ENCODE results near the gene CHN2.

CHN2 gene

DNA sequence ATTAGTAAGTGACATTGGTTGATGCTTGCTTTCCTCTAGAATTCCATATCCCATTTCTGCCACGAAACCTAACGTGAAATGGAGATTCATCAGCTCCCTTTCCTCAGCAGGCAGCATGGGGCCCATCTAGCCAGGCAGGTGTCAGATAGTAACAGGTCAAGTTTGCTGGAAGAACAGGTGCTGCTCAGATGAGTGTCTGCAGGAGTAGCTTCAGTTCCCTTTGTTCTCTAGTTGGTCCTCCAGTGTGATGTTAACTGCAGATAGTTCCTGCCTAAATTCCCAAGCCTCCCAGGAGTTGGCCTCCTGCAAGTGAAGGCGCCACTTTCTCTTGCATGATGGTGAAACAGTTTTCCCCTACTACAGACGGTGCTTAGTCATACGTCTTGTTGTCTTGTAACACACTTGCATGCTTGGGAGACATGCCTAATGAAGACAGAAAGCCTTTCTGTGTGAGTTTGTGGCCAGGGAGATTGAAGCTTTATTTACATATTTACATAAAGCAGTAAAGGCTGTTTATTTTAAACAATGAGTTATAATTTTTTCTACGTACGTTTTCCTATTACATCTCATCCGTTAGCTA lies 175.4 kb downstream of the CHN2 start:
- H3K4me1 ChIP-seq (ENCODE audit: control insufficient read depth in 1 of 2, insufficient read depth in 2 of 2, low read length in 2 of 2), result peaks cover 13 to 29% of the 10 kb centered on the region in 2 donors
- peak overlapping the region; percentile 15 for H3K27ac ChIP-seq (ENCODE audit: low read depth, low read length)
- no peaks in the 10 kb centered on the region for H3K36me3 ChIP-seq (ENCODE audit: control insufficient read depth in 1 of 2, insufficient read depth in 2 of 2, low read length in 2 of 2)
- no peak overlapping the region for H3K4me3 ChIP-seq (ENCODE audit: low read depth in 1 of 2, low read length in 2 of 2)
- no peak overlapping the region for H3K9ac ChIP-seq (ENCODE audit: low read depth in 1 of 2, low read length in 2 of 2)
- no peaks in the 10 kb centered on the region for H3K27me3 ChIP-seq (ENCODE audit: control insufficient read depth in 1 of 2, insufficient read depth in 2 of 2, low read length in 2 of 2)
- no peaks in the 10 kb centered on the region for H3K9me3 ChIP-seq (ENCODE audit: control insufficient read depth in 1 of 2, low read length in 2 of 2)

- Histone ChIP-seq H3K4me1 (ENCODE audit: control insufficient read depth in 1 of 2, insufficient read depth in 2 of 2, low read length in 2 of 2) (peaks cover 13 to 29% of the 10 kb centered on the region in 2 donors), H3K9ac (ENCODE audit: low read depth in 1 of 2, low read length in 2 of 2) (peak overlapping the region in 1 of 2 donors; percentile 24), H3K27me3 (ENCODE audit: control insufficient read depth in 1 of 2, insufficient read depth in 2 of 2, low read length in 2 of 2) (no peaks in the 10 kb centered on the region), H3K27ac (ENCODE audit: low read depth, low read length) (peak overlapping the region; percentile 15), H3K36me3 (ENCODE audit: control insufficient read depth in 1 of 2, insufficient read depth in 2 of 2, low read length in 2 of 2) (no peaks in the 10 kb centered on the region), H3K9me3 (ENCODE audit: control insufficient read depth in 1 of 2, low read length in 2 of 2) (no peaks in the 10 kb centered on the region), H3K4me3 (ENCODE audit: low read depth in 1 of 2, low read length in 2 of 2) (no peak overlapping the region)
Measured at GRCh38 chr7:29370531-29371314, 176.1 kb downstream of the CHN2 start.

DNA sequence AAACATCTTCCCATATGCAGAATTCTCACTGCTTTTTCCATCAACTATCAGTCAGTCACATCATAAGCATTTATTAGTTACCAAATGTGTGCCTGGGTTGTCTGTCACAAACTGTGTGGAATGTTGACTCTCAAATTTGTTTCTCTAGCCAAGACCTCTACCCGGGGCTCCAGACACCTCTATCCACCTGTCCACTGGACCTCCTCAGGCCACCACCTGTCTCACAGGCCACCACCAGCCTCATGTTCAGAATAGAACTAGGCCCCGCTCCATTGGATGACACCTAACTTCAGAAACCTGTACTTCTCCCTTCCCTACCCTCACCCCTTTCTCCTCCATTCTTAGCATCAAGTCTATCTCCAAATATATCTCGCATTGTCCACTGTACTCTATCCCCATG lies 176.9 kb downstream of the CHN2 start:
- Histone ChIP-seq H3K4me1 (ENCODE audit: control insufficient read depth in 1 of 2, insufficient read depth in 2 of 2, low read length in 2 of 2) (peaks cover 14 to 32% of the 10 kb centered on the region in 2 donors), H3K27me3 (ENCODE audit: control insufficient read depth in 1 of 2, insufficient read depth in 2 of 2, low read length in 2 of 2) (no peaks in the 10 kb centered on the region), H3K27ac (ENCODE audit: low read depth, low read length) (no peak overlapping the region), H3K4me3 (ENCODE audit: low read depth in 1 of 2, low read length in 2 of 2) (no peak overlapping the region), H3K9ac (ENCODE audit: low read depth in 1 of 2, low read length in 2 of 2) (peak overlapping the region in 1 of 2 donors; percentile 24), H3K36me3 (ENCODE audit: control insufficient read depth in 1 of 2, insufficient read depth in 2 of 2, low read length in 2 of 2) (no peaks in the 10 kb centered on the region), H3K9me3 (ENCODE audit: control insufficient read depth in 1 of 2, low read length in 2 of 2) (no peaks in the 10 kb centered on the region)

DNA sequence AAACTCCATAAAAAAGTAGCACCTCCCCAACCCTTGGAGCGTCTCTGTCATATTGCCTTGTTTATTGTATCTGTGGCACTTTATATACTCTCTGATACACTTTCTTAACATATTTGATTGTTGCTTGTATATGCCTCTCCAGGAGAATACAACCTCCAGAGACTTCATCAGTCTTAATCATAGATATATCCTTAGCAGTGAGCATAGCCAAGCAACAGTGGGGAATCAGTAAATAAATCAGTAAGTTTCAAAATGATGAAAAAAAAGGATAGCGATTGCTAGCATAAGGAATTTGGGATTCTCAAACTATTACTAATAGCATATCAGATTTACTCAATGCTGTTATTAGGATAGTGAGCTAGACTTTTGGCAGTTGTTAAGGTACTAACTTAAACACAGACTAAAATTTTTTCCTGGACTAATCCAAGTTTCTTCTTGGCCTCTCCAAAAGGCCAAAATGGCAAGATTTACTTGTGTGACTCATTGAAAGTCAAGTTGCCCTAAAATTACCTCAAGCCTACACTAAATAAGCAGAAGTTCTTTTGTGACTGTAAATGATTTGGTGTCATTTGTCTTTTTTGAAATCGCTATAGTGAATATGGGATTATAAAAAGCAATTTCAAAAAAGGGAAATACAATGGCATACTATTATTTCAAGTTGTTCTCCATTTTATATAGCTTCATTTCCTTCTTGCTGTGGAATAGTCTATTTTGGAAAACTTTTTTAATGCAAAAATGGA lies 177.9 kb downstream of the CHN2 start:
- no peak overlapping the region for H3K27ac ChIP-seq (ENCODE audit: low read depth, low read length)
- H3K4me1 ChIP-seq (ENCODE audit: control insufficient read depth in 1 of 2, insufficient read depth in 2 of 2, low read length in 2 of 2), result peaks cover 21 to 37% of the 10 kb centered on the region in 2 donors

GRCh38 chr7:29375641-29376562 lies 181.3 kb downstream of the CHN2 start:
- H3K36me3 ChIP-seq (ENCODE audit: control insufficient read depth in 1 of 2, insufficient read depth in 2 of 2, low read length in 2 of 2), result no peaks in the 10 kb centered on the region
- H3K4me3 ChIP-seq (ENCODE audit: low read depth in 1 of 2, low read length in 2 of 2), result peak overlapping the region; percentile 32 to 36
- peaks cover 21 to 30% of the 10 kb centered on the region in 2 donors for H3K4me1 ChIP-seq (ENCODE audit: control insufficient read depth in 1 of 2, insufficient read depth in 2 of 2, low read length in 2 of 2)
- H3K27ac ChIP-seq (ENCODE audit: low read depth, low read length), result peak overlapping the region; percentile 60
- H3K9me3 ChIP-seq (ENCODE audit: control insufficient read depth in 1 of 2, low read length in 2 of 2), result no peaks in the 10 kb centered on the region
- no peaks in the 10 kb centered on the region for H3K27me3 ChIP-seq (ENCODE audit: control insufficient read depth in 1 of 2, insufficient read depth in 2 of 2, low read length in 2 of 2)
- H3K9ac ChIP-seq (ENCODE audit: low read depth in 1 of 2, low read length in 2 of 2), result peak overlapping the region in 1 of 2 donors; percentile 12

More for the DNA sequence above, 177.9 kb downstream of the CHN2 start:
- no peak overlapping the region for H3K4me3 ChIP-seq (ENCODE audit: low read depth in 1 of 2, low read length in 2 of 2)
- no peak overlapping the region for H3K9ac ChIP-seq (ENCODE audit: low read depth in 1 of 2, low read length in 2 of 2)
- no peaks in the 10 kb centered on the region for H3K27me3 ChIP-seq (ENCODE audit: control insufficient read depth in 1 of 2, insufficient read depth in 2 of 2, low read length in 2 of 2)
- H3K36me3 ChIP-seq (ENCODE audit: control insufficient read depth in 1 of 2, insufficient read depth in 2 of 2, low read length in 2 of 2), result no peaks in the 10 kb centered on the region
- H3K9me3 ChIP-seq (ENCODE audit: control insufficient read depth in 1 of 2, low read length in 2 of 2), result no peaks in the 10 kb centered on the region

GRCh38 chr7:29377718-29378117 lies 183.1 kb downstream of the CHN2 start:
- no peaks in the 10 kb centered on the region for H3K9me3 ChIP-seq (ENCODE audit: control insufficient read depth in 1 of 2, low read length in 2 of 2)
- H3K9ac ChIP-seq (ENCODE audit: low read depth in 1 of 2, low read length in 2 of 2), result no peak overlapping the region
- H3K4me3 ChIP-seq (ENCODE audit: low read depth in 1 of 2, low read length in 2 of 2), result no peak overlapping the region
- H3K27me3 ChIP-seq (ENCODE audit: control insufficient read depth in 1 of 2, insufficient read depth in 2 of 2, low read length in 2 of 2), result no peaks in the 10 kb centered on the region
- no peaks in the 10 kb centered on the region for H3K36me3 ChIP-seq (ENCODE audit: control insufficient read depth in 1 of 2, insufficient read depth in 2 of 2, low read length in 2 of 2)
- no peak overlapping the region for H3K27ac ChIP-seq (ENCODE audit: low read depth, low read length)
- H3K4me1 ChIP-seq (ENCODE audit: control insufficient read depth in 1 of 2, insufficient read depth in 2 of 2, low read length in 2 of 2), result peaks cover 14% of the 10 kb centered on the region in 2 donors

GRCh38 chr7:29379551-29379950 lies 185.0 kb downstream of the CHN2 start:
- Histone ChIP-seq H3K36me3 (ENCODE audit: control insufficient read depth in 1 of 2, insufficient read depth in 2 of 2, low read length in 2 of 2) (no peaks in the 10 kb centered on the region), H3K27ac (ENCODE audit: low read depth, low read length) (no peak overlapping the region), H3K9me3 (ENCODE audit: control insufficient read depth in 1 of 2, low read length in 2 of 2) (no peaks in the 10 kb centered on the region), H3K4me1 (ENCODE audit: control insufficient read depth in 1 of 2, insufficient read depth in 2 of 2, low read length in 2 of 2) (peaks cover 14% of the 10 kb centered on the region in 2 donors), H3K9ac (ENCODE audit: low read depth in 1 of 2, low read length in 2 of 2) (no peak overlapping the region), H3K4me3 (ENCODE audit: low read depth in 1 of 2, low read length in 2 of 2) (no peak overlapping the region), H3K27me3 (ENCODE audit: control insufficient read depth in 1 of 2, insufficient read depth in 2 of 2, low read length in 2 of 2) (no peaks in the 10 kb centered on the region)

- peaks cover 11 to 13% of the 10 kb centered on the region in 2 donors for H3K4me1 ChIP-seq (ENCODE audit: control insufficient read depth in 1 of 2, insufficient read depth in 2 of 2, low read length in 2 of 2)
- H3K27me3 ChIP-seq (ENCODE audit: control insufficient read depth in 1 of 2, insufficient read depth in 2 of 2, low read length in 2 of 2), result no peaks in the 10 kb centered on the region
- no peak overlapping the region for H3K27ac ChIP-seq (ENCODE audit: low read depth, low read length)
- no peaks in the 10 kb centered on the region for H3K9me3 ChIP-seq (ENCODE audit: control insufficient read depth in 1 of 2, low read length in 2 of 2)
- H3K9ac ChIP-seq (ENCODE audit: low read depth in 1 of 2, low read length in 2 of 2), result no peak overlapping the region
- H3K36me3 ChIP-seq (ENCODE audit: control insufficient read depth in 1 of 2, insufficient read depth in 2 of 2, low read length in 2 of 2), result no peaks in the 10 kb centered on the region
- no peak overlapping the region for H3K4me3 ChIP-seq (ENCODE audit: low read depth in 1 of 2, low read length in 2 of 2)
Measured at GRCh38 chr7:29381206-29382094, 186.9 kb downstream of the CHN2 start.

GRCh38 chr7:29384277-29384676 lies 189.7 kb downstream of the CHN2 start:
- Histone ChIP-seq H3K9ac (ENCODE audit: low read depth in 1 of 2, low read length in 2 of 2) (no peak overlapping the region), H3K27ac (ENCODE audit: low read depth, low read length) (no peak overlapping the region), H3K9me3 (ENCODE audit: control insufficient read depth in 1 of 2, low read length in 2 of 2) (no peaks in the 10 kb centered on the region), H3K36me3 (ENCODE audit: control insufficient read depth in 1 of 2, insufficient read depth in 2 of 2, low read length in 2 of 2) (no peaks in the 10 kb centered on the region), H3K4me3 (ENCODE audit: low read depth in 1 of 2, low read length in 2 of 2) (no peak overlapping the region), H3K27me3 (ENCODE audit: control insufficient read depth in 1 of 2, insufficient read depth in 2 of 2, low read length in 2 of 2) (no peaks in the 10 kb centered on the region), H3K4me1 (ENCODE audit: control insufficient read depth in 1 of 2, insufficient read depth in 2 of 2, low read length in 2 of 2) (no peaks in the 10 kb centered on the region)
